ENCODE measurements around the gene RASGRF1.
"Not testable (repeated sequence)": the region's sequence is repeated elsewhere in the genome, so short reads cannot be mapped to it uniquely, and the experiment has no call there.

RASGRF1 gene

DNA sequence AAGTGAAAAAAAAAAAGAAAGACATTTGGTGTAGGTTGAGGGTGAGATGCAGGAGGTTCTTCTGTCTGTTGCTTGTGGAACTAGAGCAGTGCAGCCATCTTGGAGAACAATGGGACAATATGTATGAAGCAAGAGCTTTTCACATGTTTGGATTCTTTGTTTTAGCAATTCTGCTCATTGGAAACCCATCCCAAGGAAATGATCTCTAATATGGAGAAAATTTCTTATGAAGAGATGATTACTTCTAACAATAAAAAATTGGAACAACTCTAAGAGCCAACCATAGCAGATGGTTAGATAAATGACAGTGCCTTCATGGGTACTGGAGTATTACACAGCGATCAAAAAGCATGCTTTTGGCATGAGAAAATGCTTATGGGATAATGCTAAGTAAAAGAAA is 56.3 kb downstream of the RASGRF1 start:
- no peak for DNase-seq

- no peak for DNase-seq
Observed at GRCh38 chr15:79032656-79033055, 57.9 kb downstream of the RASGRF1 start.

DNA sequence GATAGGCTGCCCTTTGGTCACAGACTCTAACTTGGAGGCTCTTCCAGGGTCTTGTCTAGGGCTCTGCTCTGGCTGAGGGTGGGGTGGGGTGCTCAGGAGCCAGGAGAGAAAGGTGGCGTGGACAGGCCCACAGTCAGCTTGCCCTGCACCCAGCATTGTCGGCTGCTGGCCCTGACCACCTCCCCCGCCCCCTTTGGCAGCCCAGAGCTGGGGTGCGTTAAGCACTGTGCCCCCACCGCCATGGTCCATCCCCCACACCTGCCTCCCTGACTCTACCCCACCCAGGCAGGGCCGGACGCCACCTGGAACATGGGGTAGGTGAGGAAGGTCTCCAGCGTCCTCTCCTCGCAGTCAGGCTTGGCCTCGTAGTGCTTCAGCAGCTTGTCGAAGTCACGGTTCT is 58.8 kb downstream of the RASGRF1 start:
- no peak for DNase-seq

GRCh38 chr15:79031201-79031600 is 59.4 kb downstream of the RASGRF1 start:
- no peak for DNase-seq

DNA sequence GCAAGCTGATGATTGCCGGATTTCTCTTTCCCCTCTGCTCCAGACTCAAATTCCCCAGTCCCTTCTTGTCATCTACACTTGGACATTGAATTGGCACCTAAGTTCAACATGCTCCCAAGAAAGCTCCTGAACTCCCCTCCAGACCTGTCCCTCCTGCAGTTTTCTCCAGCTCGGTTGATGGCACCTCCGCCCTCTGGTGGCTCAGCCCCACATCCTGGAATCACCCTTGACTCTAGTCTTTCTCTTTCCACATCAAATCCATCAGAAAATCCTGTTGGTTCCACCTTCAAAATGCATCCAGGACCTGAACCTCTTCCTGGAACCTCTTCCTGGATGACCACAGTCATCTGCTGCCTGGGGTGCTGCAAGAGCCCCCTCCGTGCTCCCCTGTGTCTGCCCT is 60.1 kb downstream of the RASGRF1 start:
- DNase-seq = no peak

DNA sequence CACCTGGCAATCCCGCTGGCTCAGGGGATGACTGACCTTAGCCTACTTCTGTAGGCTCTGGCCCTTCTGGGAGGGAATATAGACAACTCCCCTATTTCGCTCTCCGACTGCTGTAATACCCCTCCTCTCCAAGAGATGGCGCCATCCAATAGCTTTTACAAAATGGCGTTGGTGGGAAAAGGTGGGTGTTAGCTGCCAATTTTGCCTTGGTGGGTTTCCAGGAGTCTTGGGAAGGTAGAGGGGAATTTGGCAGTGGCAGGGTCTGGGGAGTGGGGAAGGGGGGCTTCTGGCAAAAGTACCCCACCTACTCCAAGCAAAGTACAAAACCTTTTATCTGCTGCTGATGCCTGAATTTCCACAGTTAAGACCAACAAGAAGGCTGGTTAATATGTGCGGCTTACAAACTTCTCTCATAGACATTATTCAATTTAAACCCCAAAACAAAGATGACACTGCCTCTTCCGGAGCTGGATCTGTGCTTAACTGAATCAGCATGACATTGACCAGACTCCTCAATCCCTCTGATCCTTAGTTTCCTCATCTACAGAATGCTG is 62.1 kb downstream of the RASGRF1 start:
- no peak for DNase-seq

- DNase-seq = no peak
Observed at GRCh38 chr15:79027532-79028410, 62.8 kb downstream of the RASGRF1 start.

DNA sequence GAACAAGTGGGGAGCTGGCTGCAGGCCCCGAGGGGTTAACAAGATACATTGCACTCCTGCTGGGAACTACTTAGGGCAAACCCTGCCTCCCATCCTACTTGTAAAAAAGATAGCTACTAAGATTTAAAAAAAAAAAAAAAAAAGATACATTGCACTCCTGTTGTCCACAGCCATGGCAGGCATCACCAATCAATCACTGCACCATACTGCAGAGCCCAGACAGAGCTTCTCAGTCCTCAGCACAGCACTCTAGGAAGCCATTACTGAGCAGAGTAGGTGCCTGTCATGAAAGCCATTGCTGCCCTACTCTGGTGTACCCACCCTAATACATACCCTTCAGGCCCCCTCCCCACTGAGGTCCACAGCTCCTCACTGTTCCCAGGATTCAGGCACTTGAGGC is 64.8 kb downstream of the RASGRF1 start:
- no peak for DNase-seq

DNA sequence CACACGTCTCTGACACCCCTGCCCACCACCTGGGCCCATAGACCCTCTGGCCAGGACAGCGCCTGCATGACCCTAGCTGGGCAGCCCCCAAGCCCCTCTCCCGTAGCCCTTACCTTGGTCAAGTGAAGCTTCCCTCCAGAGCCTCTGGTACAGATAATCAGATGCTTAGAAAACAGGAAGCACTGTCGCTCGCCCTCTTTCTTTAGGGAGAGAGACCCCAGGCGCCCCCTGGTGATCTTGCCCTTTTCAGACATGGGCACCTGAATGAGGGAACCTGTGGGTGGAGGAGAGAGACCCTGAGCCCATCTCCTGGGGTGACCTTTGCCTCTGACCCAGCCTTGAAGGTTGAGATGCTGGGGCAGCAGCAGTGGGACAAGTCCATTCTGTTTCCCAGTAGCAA is 65.4 kb downstream of the RASGRF1 start:
- DNase-seq = no peak

DNA sequence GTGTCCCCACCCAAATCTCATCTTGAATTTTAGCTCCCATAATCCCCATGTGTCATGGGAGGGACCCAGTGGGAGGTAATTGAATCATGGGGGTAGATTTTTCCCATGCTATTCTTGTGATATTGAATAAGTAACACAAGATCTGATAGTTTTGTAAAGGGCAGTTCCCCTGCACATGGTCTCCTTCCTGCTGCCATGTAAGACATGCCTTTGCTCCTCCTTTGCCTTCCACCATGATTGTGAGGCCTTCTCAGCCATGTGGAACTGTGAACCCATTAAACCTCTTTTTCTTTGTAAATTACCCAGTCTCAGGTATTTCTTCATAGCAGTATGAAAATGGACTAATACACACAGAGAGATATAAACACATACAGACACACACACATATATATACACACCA is 66.1 kb downstream of the RASGRF1 start:
- not testable (repeated sequence) for DNase-seq

- no peak for DNase-seq
Observed at GRCh38 chr15:79023918-79024317, 66.7 kb downstream of the RASGRF1 start.

DNA sequence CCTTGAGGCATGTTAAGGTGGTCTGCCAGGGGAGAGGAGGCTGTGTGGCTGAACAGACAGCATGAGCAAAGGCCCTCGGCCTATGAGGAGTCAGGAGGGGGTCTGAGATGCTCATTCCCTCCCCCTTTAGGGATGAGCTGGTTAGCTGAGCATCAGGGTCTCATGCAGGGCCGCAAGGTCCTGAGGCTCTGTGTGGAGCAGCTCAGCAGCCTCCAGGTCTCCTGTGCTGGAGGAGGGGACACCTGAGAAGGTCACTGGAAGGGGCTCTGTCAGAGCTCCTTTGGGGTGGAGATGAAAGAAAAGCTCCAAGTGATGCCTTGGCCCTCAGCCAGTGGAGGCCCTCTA is 67.1 kb downstream of the RASGRF1 start:
- no peak for DNase-seq

DNA sequence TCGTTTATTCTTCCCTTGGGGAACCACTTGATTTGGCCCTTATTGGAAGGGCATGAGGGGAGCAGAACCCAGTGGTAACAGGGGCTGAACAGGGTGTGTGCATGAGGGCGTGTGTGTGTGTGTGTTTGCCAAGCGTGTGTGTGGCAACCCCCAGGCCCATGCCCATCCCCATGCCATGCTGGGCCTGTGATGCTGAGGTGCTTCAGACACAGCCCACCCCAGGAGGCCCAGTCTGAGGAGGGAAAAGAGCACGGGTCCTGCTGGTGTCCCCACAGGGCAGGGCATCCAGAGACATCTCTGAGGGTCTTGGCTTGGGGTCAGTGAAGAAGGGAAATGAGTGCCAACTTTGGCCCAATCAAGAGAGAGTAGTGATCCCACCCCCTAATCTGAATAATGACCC is 71.6 kb downstream of the RASGRF1 start:
- no peak for DNase-seq

DNA sequence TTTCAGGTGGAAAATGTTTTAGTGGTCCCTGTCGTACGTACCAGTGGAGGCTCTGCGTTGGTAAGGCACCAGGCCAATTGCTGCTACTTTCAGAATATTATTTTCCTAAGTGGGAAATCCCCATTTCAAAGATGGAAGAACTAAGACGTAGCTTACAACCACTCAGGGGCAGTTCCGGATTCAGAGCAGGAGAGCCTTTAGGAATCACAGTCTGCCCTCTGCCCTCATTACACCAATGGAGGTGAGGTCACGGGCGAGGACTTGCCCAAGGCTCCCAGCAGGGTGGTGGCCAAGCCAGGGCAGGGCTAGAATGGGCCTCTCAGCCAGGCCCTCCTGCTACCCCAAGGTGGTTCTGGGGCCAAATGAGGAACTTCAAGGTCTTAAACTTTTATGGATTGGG is 72.6 kb downstream of the RASGRF1 start:
- DNase-seq = no peak

DNA sequence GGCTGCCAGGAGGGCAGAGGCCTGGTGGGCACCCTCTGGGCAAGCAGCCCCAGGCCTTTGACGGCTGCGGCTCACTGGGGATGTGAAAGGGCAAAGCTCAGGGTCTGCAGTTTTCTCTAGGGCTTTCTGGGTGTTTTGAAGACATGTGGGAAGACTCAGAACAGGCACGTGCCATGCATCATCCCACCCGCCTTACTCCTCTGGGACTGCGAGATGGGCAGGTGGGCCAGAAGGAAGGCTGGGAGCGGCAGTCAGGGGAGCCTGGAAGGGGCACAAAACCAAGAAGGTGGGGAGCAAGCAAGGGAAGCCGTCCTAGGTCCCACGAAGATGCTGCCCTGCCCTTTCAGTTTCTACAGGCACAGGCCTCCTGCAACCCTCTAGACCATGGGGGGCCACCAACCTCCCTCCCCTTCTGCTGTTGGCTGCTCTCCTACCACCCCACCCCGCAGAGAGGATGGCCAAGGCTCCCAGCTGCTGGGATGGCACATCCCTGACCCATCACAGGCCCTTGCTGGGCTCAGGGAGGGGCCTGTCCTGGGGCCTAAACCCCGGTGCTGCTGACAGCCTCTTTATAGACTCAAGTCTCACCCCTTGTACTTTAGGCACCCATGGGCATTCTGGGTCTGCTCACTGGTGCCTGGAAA is 73.9 kb downstream of the RASGRF1 start:
- DNase-seq = no peak

DNA sequence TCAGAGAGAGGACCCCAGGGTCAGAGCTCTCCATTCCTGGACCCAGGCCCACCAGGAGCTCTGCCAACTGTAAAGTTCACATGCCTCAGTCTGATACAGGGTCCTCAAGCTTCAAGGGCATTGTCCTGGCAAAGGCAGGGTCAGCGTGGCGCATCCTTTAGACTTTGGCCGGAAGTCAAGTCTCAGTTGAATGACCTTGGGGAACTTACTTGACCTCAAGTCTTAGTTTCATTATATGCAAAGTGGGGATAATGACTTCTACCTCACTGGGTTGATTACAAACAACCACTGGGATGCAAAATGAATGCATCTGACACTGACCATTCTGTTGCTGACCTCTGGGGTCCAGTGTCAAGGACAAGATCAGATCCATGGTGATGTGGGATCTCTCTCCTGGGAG is 75.2 kb downstream of the RASGRF1 start:
- no peak for DNase-seq

- no peak for DNase-seq
Observed at GRCh38 chr15:79010278-79010677, 80.3 kb downstream of the RASGRF1 start.

DNA sequence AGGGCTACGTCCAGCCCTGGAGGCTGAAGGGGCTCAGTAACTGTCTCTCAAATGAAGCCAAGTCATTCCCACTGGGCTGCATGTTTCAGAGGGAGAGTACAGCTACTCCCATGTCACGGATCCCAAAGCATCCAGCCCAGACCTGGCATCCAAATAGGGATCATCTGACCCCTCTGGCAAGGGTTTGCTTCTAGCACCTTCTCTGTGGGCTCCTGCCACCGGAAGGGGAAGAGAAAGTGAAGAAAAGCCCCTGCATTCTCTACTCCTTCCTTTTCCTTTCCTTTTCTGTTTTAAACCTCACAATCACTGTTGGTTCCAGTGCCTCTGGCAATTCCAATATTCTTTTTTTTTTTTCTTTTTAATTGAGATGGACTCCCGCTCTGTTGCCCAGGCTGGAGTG is 81.2 kb downstream of the RASGRF1 start:
- DNase-seq = no peak

GRCh38 chr15:79008659-79009058 is 81.9 kb downstream of the RASGRF1 start:
- no peak for DNase-seq

GRCh38 chr15:79007066-79007465 is 83.5 kb downstream of the RASGRF1 start:
- DNase-seq = no peak

DNA sequence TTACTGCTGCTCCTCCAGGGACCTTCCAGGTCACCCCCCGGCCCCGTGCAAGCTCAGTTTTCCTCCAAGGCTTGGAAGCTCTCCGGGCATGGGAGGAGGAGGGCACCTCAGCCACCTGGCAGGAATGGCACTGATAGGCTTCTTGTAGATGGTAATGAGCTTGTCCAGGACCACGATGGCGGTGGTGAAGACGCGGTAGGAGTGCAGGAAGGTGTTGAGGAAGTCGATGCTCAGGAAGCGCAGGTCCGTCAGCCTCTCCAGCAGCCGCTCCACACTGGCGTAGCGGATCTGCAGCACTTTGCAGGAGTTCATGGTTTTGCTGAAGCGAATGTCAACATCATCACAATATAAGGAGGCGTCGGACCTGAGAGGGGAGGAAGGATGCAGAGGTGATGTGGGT is 84.5 kb downstream of the RASGRF1 start:
- DNase-seq = no peak

- DNase-seq = no peak
Observed at GRCh38 chr15:79004336-79004735, 86.2 kb downstream of the RASGRF1 start.

- no peak for DNase-seq
Observed at GRCh38 chr15:79003896-79004295, 86.7 kb downstream of the RASGRF1 start.

GRCh38 chr15:79003301-79003700 is 87.3 kb downstream of the RASGRF1 start:
- DNase-seq = no peak

Data from stimulated activated naive CD4-positive, alpha-beta T cell treated with Interleukin-2 at 50 U/mL for 16 hours (primary cell).